Endothelial cell of umbilical vein (primary cell): ENCODE measurements around the gene CERCAM. TPM values are rescaled to one million over a fixed set of nuclear protein-coding genes. Genes with fewer than 3 reads are reported as not detected.

Experiments used
- BruUV-seq: library from RNA; stranded (reverse); fragments of 400-500 nt; replicated peaks from 2 replicates; lab custom pipeline; 2021; lab: Mats Ljungman, UMichigan
- CTCF ChIA-PET: fragments of 300-600, 350-600 bp; sonication (Branson Sonifier 250); formaldehyde crosslinking; loops from one replicate; lab custom pipeline; 2021; ENCODE audit warnings: antibody characterized with exemption, inconsistent platforms; lab: Charles Lee
- POLR2A ChIA-PET: fragments of 300-600, 350-600 bp; sonication (Branson Sonifier 250); formaldehyde crosslinking; loops from one replicate; lab custom pipeline; 2021; ENCODE audit warnings: antibody characterized with exemption, inconsistent platforms; lab: Charles Lee
- DNase-seq: peaks from one replicate; pipeline ENCODE4 v3.0.0-alpha.2; 2011; ENCODE audit warnings: low read depth, low spot score
- FAIRE-seq: peaks from 2 replicates; lab custom pipeline; 2011; peaks lifted over from hg19 to GRCh38; lab: Jason Lieb, UNC
- H2AFZ ChIP-seq: 2 replicates; pipeline ENCODE4 v1.6.0; 2012; ENCODE audit warnings: low read depth, low read length, control low read depth, inconsistent platforms
- H3K27ac ChIP-seq: 2 replicates; pipeline ENCODE4 v1.5.1; 2011; ENCODE audit warnings: low read depth, mild to moderate bottlenecking, control low read depth, low read length, moderate library complexity; ENCODE audit not compliant: insufficient read depth
- H3K27me3 ChIP-seq, 2 experiments: 2 replicates each; pipeline versions ENCODE4 v1.6.0 to v1.6.1; 2011; ENCODE audit warnings: low read length in 2 of 2, mixed read lengths in 1 of 2; ENCODE audit not compliant: control insufficient read depth in 2 of 2, insufficient read depth in 2 of 2
- H3K36me3 ChIP-seq, 2 experiments: 2 replicates in 1 of 2; 3 replicates in 1 of 2; pipeline ENCODE4 v1.5.1; 2011; ENCODE audit warnings: low read length in 2 of 2, mild to moderate bottlenecking in 1 of 2, moderate library complexity in 1 of 2; ENCODE audit not compliant: control insufficient read depth in 2 of 2, insufficient read depth in 2 of 2; ENCODE audit errors: extremely low read depth in 1 of 2
- H3K4me1 ChIP-seq: 3 replicates; pipeline ENCODE4 v1.5.1; 2011; ENCODE audit warnings: mild to moderate bottlenecking, low read length; ENCODE audit not compliant: control insufficient read depth, insufficient read depth; ENCODE audit errors: extremely low read depth
- H3K4me2 ChIP-seq: 2 replicates; pipeline ENCODE4 v1.6.1; 2011; ENCODE audit warnings: low read length, control low read depth, mixed read lengths; ENCODE audit not compliant: insufficient read depth
- H3K4me3 ChIP-seq, 3 experiments: fragments of 200-600 bp in 1 of 3; sonication (generic), shearing (Covaris generic) in 1 of 3; replicated peaks in 1 of 3; 2 replicates each; pipeline ENCODE4 v1.5.1; 2011 to 2016; ENCODE audit warnings: control low read depth in 3 of 3, low read length in 3 of 3, mild to moderate bottlenecking in 2 of 3, inconsistent platforms in 1 of 3, low read depth in 1 of 3, moderate library complexity in 1 of 3; ENCODE audit not compliant: insufficient read depth in 1 of 3
- H3K79me2 ChIP-seq: 2 replicates; pipeline ENCODE4 v1.6.0; 2012; ENCODE audit warnings: low read length, inconsistent platforms; ENCODE audit not compliant: control insufficient read depth, insufficient read depth
- H3K9ac ChIP-seq: replicated peaks from 2 replicates; pipeline ENCODE3; 2011; ENCODE audit warnings: low read length, control low read depth; ENCODE audit not compliant: insufficient read depth; ENCODE audit errors: extremely low read depth
- H3K9me1 ChIP-seq: replicated peaks from 3 replicates; pipeline ENCODE4 v1.6.0; 2011; ENCODE audit warnings: mild to moderate bottlenecking, low read length; ENCODE audit not compliant: control insufficient read depth, insufficient read depth; ENCODE audit errors: extremely low read depth
- H3K9me3 ChIP-seq: replicated peaks from 2 replicates; pipeline ENCODE4 v1.5.1; 2012; ENCODE audit warnings: low read length, inconsistent platforms; ENCODE audit not compliant: control insufficient read depth, insufficient read depth
- H4K20me1 ChIP-seq: replicated peaks from 2 replicates; pipeline ENCODE3; 2011; ENCODE audit warnings: mild to moderate bottlenecking, low read length; ENCODE audit not compliant: control insufficient read depth, insufficient read depth; ENCODE audit errors: extremely low read depth
- EZH2 ChIP-seq: IDR thresholded peaks from 2 replicates; pipeline ENCODE4 v1.6.1; 2012; ENCODE audit warnings: borderline replicate concordance, low read depth, mild to moderate bottlenecking, moderate library complexity, low read length, inconsistent platforms; ENCODE audit not compliant: severe bottlenecking
- FOS ChIP-seq: IDR thresholded peaks from 2 replicates; pipeline ENCODE4 v1.6.1; 2011; ENCODE audit warnings: mild to moderate bottlenecking, low read length, moderate library complexity, borderline replicate concordance; ENCODE audit not compliant: insufficient read depth
- GATA2 ChIP-seq: IDR thresholded peaks from 2 replicates; pipeline ENCODE4 v1.7.0; 2011; ENCODE audit warnings: low read depth, mild to moderate bottlenecking, moderate library complexity, mixed read lengths, low read length; ENCODE audit not compliant: insufficient read length, insufficient read depth
- JUN ChIP-seq: IDR thresholded peaks from 2 replicates; pipeline ENCODE4 v1.6.1; 2011; ENCODE audit warnings: borderline replicate concordance, low read depth; ENCODE audit not compliant: insufficient read length, insufficient read depth
- MAX ChIP-seq: IDR thresholded peaks from 2 replicates; pipeline ENCODE4 v1.6.1; 2011; ENCODE audit not compliant: insufficient read depth, insufficient read length
- MYC ChIP-seq: IDR thresholded peaks from one replicate; pipeline ENCODE4 v1.6.1; 2011; ENCODE audit warnings: mild to moderate bottlenecking, low read depth, low read length
- POLR2A ChIP-seq: IDR thresholded peaks from 2 replicates; pipeline ENCODE4 v1.6.1; 2012; ENCODE audit warnings: low read depth, mild to moderate bottlenecking, control low read depth, low read length
- POLR2AphosphoS5 ChIP-seq: IDR thresholded peaks from 2 replicates; pipeline ENCODE4 v1.6.1; 2012; ENCODE audit warnings: low read depth, mild to moderate bottlenecking, control low read depth, low read length, moderate library complexity; ENCODE audit not compliant: insufficient read depth
- dilution Hi-C: fragments of 300-500 bp; cut with MboI; formaldehyde crosslinking; loops from one replicate; pipeline ENCODE4 v1.15.0; 2019; ENCODE audit warnings: low sequenced_read_pairs; ENCODE audit not compliant: extremely low pct_ligation_motif_present
- intact Hi-C: fragments of 100-400 bp; cut with micrococcal nuclease; formaldehyde crosslinking; loops from one replicate; pipeline ENCODE4 v1.10.0; 2022
- polyA plus RNA-seq, 4 experiments: library from polyadenylated mRNA; depleted of rRNA in 3 of 4; stranded (reverse) in 3 of 4; unstranded in 1 of 4; fragments of >200 nt; gene quantifications; 2 replicates each; pipeline versions ENCODE4 v1.2.1 to v1.2.3, GENCODE V29; 2011 to 2012; ENCODE audit warnings: missing spikeins in 1 of 4
- total RNA-seq: library from RNA; stranded (reverse); gene quantifications from 2 replicates; pipeline ENCODE4 v1.2.3, GENCODE V29; 2021
- TF ChIP-seq, protein P1 (sequence below), 2 donors: IDR thresholded peaks; 1 replicate in 1 of 2; 2 replicates in 1 of 2; pipeline ENCODE4 v1.5.1; 2011; ENCODE audit warnings: low read length in 2 of 2, mild to moderate bottlenecking in 2 of 2, moderate library complexity in 2 of 2, control low read depth in 1 of 2, inconsistent platforms in 1 of 2, low read depth in 1 of 2; ENCODE audit not compliant: insufficient read depth in 1 of 2; ENCODE audit errors: extremely low read depth in 1 of 2

CERCAM gene
- total and polyA plus RNA-seq, 2 donors (not counting 3 experiments of a cell fraction or from before 2014, with no cell fraction given), result 47.9 to 77.8 TPM

DNA sequence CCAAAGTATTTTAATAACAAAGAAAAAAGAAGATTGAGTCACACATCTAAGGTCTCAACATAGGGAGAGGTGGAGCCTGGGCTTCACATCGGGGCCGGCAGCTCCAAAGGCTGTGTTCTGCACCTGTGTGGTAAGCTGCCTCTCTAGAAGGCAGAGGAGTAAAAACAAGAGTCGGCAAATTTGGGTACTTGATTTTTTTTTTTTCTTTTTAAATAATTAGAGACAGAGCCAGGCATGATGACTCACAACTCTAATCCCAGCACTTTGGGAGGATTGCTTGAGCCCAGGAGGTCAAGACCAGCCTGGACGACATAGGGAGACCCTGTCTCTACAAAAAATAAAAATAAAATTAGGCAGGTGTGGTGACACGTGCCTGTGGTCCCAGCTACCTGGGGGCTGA, 44.8 kb upstream of the CERCAM start:
- dilution Hi-C loops, result no loop called here
- peaks cover 12% of the 10 kb centered on the region for H3K4me1 ChIP-seq
- H3K9me3 ChIP-seq, result no peaks in the 10 kb centered on the region
- intact Hi-C loops, result no loop called here
- no peaks in the 10 kb centered on the region for H3K27me3 ChIP-seq
- CTCF ChIA-PET, result interaction anchor here (1.3 kb wide), 1 partner anchor 14 kb away, joined by 5 read pairs; no protein-coding TSS in a partner anchor
- FAIRE-seq (no peak), DNase-seq (no peak)
- POLR2A ChIA-PET, result no interaction called here
- H3K79me2 ChIP-seq, result peaks cover 48% of the 10 kb centered on the region
- no peak overlapping the region for H2AFZ ChIP-seq
- H3K4me3 ChIP-seq, result no peak overlapping the region
- TF ChIP-seq MAX, result no peak
- no peak for TF ChIP-seq FOS
- no peak for TF ChIP-seq POLR2AphosphoS5
- no peak for TF ChIP-seq POLR2A
- no peak for TF ChIP-seq JUN
- no peak for TF ChIP-seq MYC
- TF ChIP-seq, protein P1, sequence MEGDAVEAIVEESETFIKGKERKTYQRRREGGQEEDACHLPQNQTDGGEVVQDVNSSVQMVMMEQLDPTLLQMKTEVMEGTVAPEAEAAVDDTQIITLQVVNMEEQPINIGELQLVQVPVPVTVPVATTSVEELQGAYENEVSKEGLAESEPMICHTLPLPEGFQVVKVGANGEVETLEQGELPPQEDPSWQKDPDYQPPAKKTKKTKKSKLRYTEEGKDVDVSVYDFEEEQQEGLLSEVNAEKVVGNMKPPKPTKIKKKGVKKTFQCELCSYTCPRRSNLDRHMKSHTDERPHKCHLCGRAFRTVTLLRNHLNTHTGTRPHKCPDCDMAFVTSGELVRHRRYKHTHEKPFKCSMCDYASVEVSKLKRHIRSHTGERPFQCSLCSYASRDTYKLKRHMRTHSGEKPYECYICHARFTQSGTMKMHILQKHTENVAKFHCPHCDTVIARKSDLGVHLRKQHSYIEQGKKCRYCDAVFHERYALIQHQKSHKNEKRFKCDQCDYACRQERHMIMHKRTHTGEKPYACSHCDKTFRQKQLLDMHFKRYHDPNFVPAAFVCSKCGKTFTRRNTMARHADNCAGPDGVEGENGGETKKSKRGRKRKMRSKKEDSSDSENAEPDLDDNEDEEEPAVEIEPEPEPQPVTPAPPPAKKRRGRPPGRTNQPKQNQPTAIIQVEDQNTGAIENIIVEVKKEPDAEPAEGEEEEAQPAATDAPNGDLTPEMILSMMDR (IDR thresholded peaks at IDR 0.05; ENCODE audit: extremely low read depth in 1 of 2, insufficient read depth in 1 of 2, low read depth in 1 of 2, low read length in 2 of 2), result no peak
- TF ChIP-seq EZH2, result no peak
- TF ChIP-seq GATA2, result no peak
- H3K9me1 ChIP-seq, result no peaks in the 10 kb centered on the region
- no TSS peak for BruUV-seq
- H3K9ac ChIP-seq, result no peak overlapping the region
- peaks cover 0 to 5% of the 10 kb centered on the region in 2 experiments for H3K36me3 ChIP-seq
- no peaks in the 10 kb centered on the region for H4K20me1 ChIP-seq
- no peak overlapping the region for H3K27ac ChIP-seq
- H3K4me2 ChIP-seq, result no peak overlapping the region
